ENCODE results near the gene MRC1. TPM values are rescaled to one million over a fixed set of nuclear protein-coding genes. Genes with fewer than 3 reads are reported as not detected.

MRC1 gene
- 67.8 TPM for total RNA-seq
- polyA plus RNA-seq (ENCODE audit: insufficient read depth, low read depth, low replicate concordance) = 3.4 TPM
- long read RNA-seq, donor 1 = 0 reads
- long read RNA-seq, donor 2 = 0 reads
- long read RNA-seq, donor 3 = 0 reads
- long read RNA-seq, donor 4 = 0 reads
- long read RNA-seq, donor 5 = 0 reads
- long read RNA-seq, donor 6 = 0 reads
- long read RNA-seq, donor 7, full-length matches to known transcripts = 2 of 11 reads
- long read RNA-seq, donor 7, partial matches to known transcripts = 8 of 11 reads
- long read RNA-seq, donor 7, other reads (novel, unspliced or antisense) = 1 of 11 reads
- long read RNA-seq, donor 8 = 0 reads
- long read RNA-seq, donor 9 = 0 reads
- long read RNA-seq, donor 10 = 0 reads

DNA sequence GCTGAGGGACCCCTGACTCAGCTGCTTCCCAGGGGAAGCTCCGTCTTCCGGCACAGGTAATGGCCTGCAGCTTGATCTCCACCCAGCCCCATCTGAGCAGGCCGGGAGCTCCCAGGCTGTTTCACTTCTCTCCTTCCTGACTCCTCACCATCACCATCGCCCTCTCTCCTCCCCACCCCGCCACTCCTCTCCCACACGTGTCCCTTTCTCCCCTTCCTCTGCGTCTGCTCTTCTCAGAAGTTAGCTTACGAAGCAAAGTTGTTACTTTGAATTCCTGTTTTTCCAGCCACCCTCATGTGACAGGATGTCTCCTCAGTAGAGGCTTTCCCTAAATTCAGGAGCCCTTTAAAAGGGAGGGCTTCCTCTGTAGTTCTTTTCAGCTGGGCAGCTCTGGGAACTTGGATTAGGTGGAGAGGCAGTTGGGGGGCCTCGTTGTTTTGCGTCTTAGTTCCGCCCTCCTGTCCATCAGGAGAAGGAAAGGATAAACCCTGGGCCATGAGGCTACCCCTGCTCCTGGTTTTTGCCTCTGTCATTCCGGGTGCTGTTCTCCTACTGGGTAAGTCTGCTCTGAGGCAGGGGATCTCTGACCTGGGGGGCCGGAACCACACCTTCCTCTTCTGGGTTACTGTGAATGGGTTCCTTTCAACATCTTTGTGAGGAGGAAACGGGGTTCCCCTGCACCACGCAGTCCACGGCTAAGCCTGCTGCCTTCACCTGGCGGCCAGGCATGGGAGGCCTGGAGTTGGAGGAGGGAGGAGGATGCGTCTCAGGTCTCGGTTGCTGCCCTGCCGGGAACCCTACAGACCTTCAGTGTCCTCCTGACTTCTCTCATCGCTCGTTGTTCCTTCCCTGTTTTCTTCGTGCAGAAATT lies at the start of gene MRC1:
MRC1 (plus strand) TSS at position 378 of the 871 bp plus-strand sequence; CDS start at position 496, 118 bp downstream.
- Histone ChIP-seq H3K9me3 (ENCODE audit: control insufficient read depth in 2 of 3, insufficient read depth in 1 of 3, low read length in 3 of 3) (peaks cover 0 to 6% (median 0%) of the 10 kb centered on the region in 3 donors), H3K9ac (ENCODE audit: low read length in 3 of 3) (no peak within 1 kb of the TSS), H3K4me3 (ENCODE audit: low read length in 3 of 3) (peak within 1 kb of the TSS in 1 of 3 donors; percentile 35), H3K27ac (ENCODE audit: low read depth in 2 of 2, low read length in 2 of 2) (no peak within 1 kb of the TSS), H3K4me1 (ENCODE audit: control insufficient read depth in 2 of 3, insufficient read depth in 2 of 3, low read depth in 1 of 3, low read length in 3 of 3) (no peaks in the 10 kb centered on the region), H3K36me3 (ENCODE audit: control insufficient read depth in 2 of 3, insufficient read depth in 3 of 3, low read length in 3 of 3) (no peaks in the 10 kb centered on the region), H3K27me3 (ENCODE audit: control insufficient read depth, insufficient read depth, low read length) (no peaks in the 10 kb centered on the region)
- DNase-seq (peak in 2 of 5 donors; percentile 11 to 54), FAIRE-seq (no peak)
- intact Hi-C loops (cut with DNase I) = no loop called here
- TF ChIP-seq CTCF (IDR thresholded peaks at IDR 0.05; ENCODE audit: borderline replicate concordance, extremely low read depth, insufficient read depth) = no peak

GRCh38 chr10:17764142-17764541 lies 45.0 kb upstream of the MRC1 start:
- TF ChIP-seq CTCF (IDR thresholded peaks at IDR 0.05; ENCODE audit: borderline replicate concordance, extremely low read depth, insufficient read depth) = no peak
- H3K27me3 ChIP-seq (ENCODE audit: control insufficient read depth, insufficient read depth, low read length) = no peaks in the 10 kb centered on the region
- FAIRE-seq (no peak), DNase-seq (no peak)
- no peak overlapping the region for H3K27ac ChIP-seq (ENCODE audit: low read depth in 2 of 2, low read length in 2 of 2)
- H3K4me3 ChIP-seq (ENCODE audit: low read length in 3 of 3) = no peak overlapping the region
- H3K9me3 ChIP-seq (ENCODE audit: control insufficient read depth in 2 of 3, insufficient read depth in 1 of 3, low read length in 3 of 3) = no peaks in the 10 kb centered on the region
- no peaks in the 10 kb centered on the region for H3K36me3 ChIP-seq (ENCODE audit: control insufficient read depth in 2 of 3, insufficient read depth in 3 of 3, low read length in 3 of 3)
- no peaks in the 10 kb centered on the region for H3K4me1 ChIP-seq (ENCODE audit: control insufficient read depth in 2 of 3, insufficient read depth in 2 of 3, low read depth in 1 of 3, low read length in 3 of 3)
- no peak overlapping the region for H3K9ac ChIP-seq (ENCODE audit: low read length in 3 of 3)
- intact Hi-C loops (cut with DNase I) = no loop called here

GRCh38 chr10:17765602-17766001 lies 43.5 kb upstream of the MRC1 start:
- intact Hi-C loops (cut with DNase I) = no loop called here
- FAIRE-seq (no peak), DNase-seq (no peak)
- H3K36me3 ChIP-seq (ENCODE audit: control insufficient read depth in 2 of 3, insufficient read depth in 3 of 3, low read length in 3 of 3) = no peaks in the 10 kb centered on the region
- TF ChIP-seq CTCF (IDR thresholded peaks at IDR 0.05; ENCODE audit: borderline replicate concordance, extremely low read depth, insufficient read depth) = no peak
- H3K4me3 ChIP-seq (ENCODE audit: low read length in 3 of 3) = no peak overlapping the region
- no peaks in the 10 kb centered on the region for H3K9me3 ChIP-seq (ENCODE audit: control insufficient read depth in 2 of 3, insufficient read depth in 1 of 3, low read length in 3 of 3)
- H3K27me3 ChIP-seq (ENCODE audit: control insufficient read depth, insufficient read depth, low read length) = no peaks in the 10 kb centered on the region
- no peak overlapping the region for H3K27ac ChIP-seq (ENCODE audit: low read depth in 2 of 2, low read length in 2 of 2)
- no peak overlapping the region for H3K9ac ChIP-seq (ENCODE audit: low read length in 3 of 3)
- no peaks in the 10 kb centered on the region for H3K4me1 ChIP-seq (ENCODE audit: control insufficient read depth in 2 of 3, insufficient read depth in 2 of 3, low read depth in 1 of 3, low read length in 3 of 3)
